GM23248 (cell line): ENCODE measurements around the gene ZNF860. TPM values are rescaled to one million over a fixed set of nuclear protein-coding genes. Genes with fewer than 3 reads are reported as not detected.

ENCODE experiments used
- DNase-seq: peaks from one replicate; pipeline ENCODE4 v3.0.0-alpha.2; 2015
- H2AFZ ChIP-seq: fragments of 200-600 bp; sonication (generic); 2 replicates; pipeline ENCODE4 v1.6.1; 2016; ENCODE audit warnings: antibody characterized with exemption
- H3F3A ChIP-seq: fragments of 200-600 bp; sonication (generic); 2 replicates; pipeline ENCODE4 v1.6.1; 2016; ENCODE audit warnings: mild to moderate bottlenecking, antibody characterized with exemption, mixed run types; ENCODE audit not compliant: insufficient read depth
- H3K27ac ChIP-seq: fragments of 200-600 bp; sonication (generic); 2 replicates; pipeline ENCODE4 v1.5.1; 2016; ENCODE audit warnings: mild to moderate bottlenecking
- H3K27me3 ChIP-seq: fragments of 200-600 bp; sonication (generic); replicated peaks from 2 replicates; pipeline ENCODE4 v1.6.1; 2016; ENCODE audit warnings: mild to moderate bottlenecking; ENCODE audit not compliant: insufficient read depth
- H3K36me3 ChIP-seq: fragments of 200-600 bp; sonication (generic); 2 replicates; pipeline ENCODE4 v1.6.1; 2016; ENCODE audit warnings: low read depth, mild to moderate bottlenecking
- H3K4me1 ChIP-seq: fragments of 200-600 bp; sonication (generic); 2 replicates; pipeline ENCODE4 v1.6.1; 2016; ENCODE audit warnings: mild to moderate bottlenecking; ENCODE audit not compliant: insufficient read depth
- H3K4me2 ChIP-seq: fragments of 200-600 bp; sonication (generic); one replicate; pipeline ENCODE4 v1.6.1; 2016; ENCODE audit warnings: mild to moderate bottlenecking; ENCODE audit not compliant: unreplicated experiment
- H3K4me3 ChIP-seq: fragments of 200-600 bp; sonication (generic); 2 replicates; pipeline ENCODE4 v1.5.1; 2016; ENCODE audit warnings: mild to moderate bottlenecking
- H3K79me2 ChIP-seq: fragments of 200-600 bp; sonication (generic); 2 replicates; pipeline ENCODE4 v1.6.1; 2016; ENCODE audit warnings: mild to moderate bottlenecking; ENCODE audit not compliant: insufficient read depth
- H3K9ac ChIP-seq: fragments of 200-600 bp; sonication (generic); 2 replicates; pipeline ENCODE4 v1.6.1; 2016; ENCODE audit warnings: mild to moderate bottlenecking
- H3K9me2 ChIP-seq: fragments of 200-600 bp; sonication (generic); 2 replicates; pipeline ENCODE4 v1.6.1; 2016; ENCODE audit warnings: mixed run types, mild to moderate bottlenecking, moderate library complexity; ENCODE audit not compliant: insufficient read depth
- H3K9me3 ChIP-seq: fragments of 200-600 bp; sonication (generic); one replicate; pipeline ENCODE4 v1.6.1; 2017; ENCODE audit warnings: low read depth
- H4K20me1 ChIP-seq: fragments of 200-600 bp; sonication (generic); 2 replicates; pipeline ENCODE4 v1.6.0; 2016; ENCODE audit not compliant: insufficient read depth
- EZH2 ChIP-seq: fragments of 200-600 bp; sonication (generic); IDR thresholded peaks from 2 replicates; pipeline ENCODE4 v1.6.1; 2018; ENCODE audit warnings: antibody characterized with exemption, mild to moderate bottlenecking; ENCODE audit not compliant: insufficient read depth, poor library complexity, severe bottlenecking
- EZH2phosphoT487 ChIP-seq: fragments of 200-600 bp; sonication (generic); IDR thresholded peaks from 2 replicates; pipeline ENCODE4 v1.6.1; 2018; ENCODE audit warnings: antibody characterized with exemption, moderate library complexity, mild to moderate bottlenecking, low read depth; ENCODE audit not compliant: insufficient read depth
- WGBS, 2 experiments: methylation state at CpG; one replicate each; pipeline ENCODE4 v1.1.6; 2015 to 2017; ENCODE audit warnings: low lambda C conversion rate in 2 of 2, low coverage in 1 of 2; ENCODE audit errors: missing lambda C conversion rate in 2 of 2; 5-methylcytosine and 5-hydroxymethylcytosine counted together
- in situ Hi-C: fragments of 300-500 bp; cut with MboI; formaldehyde crosslinking; loops from 2 replicates; pipeline ENCODE4 v1.15.0; 2020
- polyA plus RNA-seq: library from polyadenylated mRNA; unstranded; fragments of >200 nt; fragmentation: Nextera tagmentation; extraction: Ambion mirVana; gene quantifications from 2 replicates; pipeline ENCODE4 v1.2.1, GENCODE V29; 2016
- total RNA-seq: library from RNA; depleted of rRNA; stranded (reverse); fragments of >200 nt; shearing (Covaris generic); gene quantifications from 2 replicates; pipeline ENCODE4 v1.2.3, GENCODE V29; 2014

ZNF860 gene
- total and polyA plus RNA-seq, 2 experiments from 2014 or later: 0.08 to 0.43 TPM

DNA sequence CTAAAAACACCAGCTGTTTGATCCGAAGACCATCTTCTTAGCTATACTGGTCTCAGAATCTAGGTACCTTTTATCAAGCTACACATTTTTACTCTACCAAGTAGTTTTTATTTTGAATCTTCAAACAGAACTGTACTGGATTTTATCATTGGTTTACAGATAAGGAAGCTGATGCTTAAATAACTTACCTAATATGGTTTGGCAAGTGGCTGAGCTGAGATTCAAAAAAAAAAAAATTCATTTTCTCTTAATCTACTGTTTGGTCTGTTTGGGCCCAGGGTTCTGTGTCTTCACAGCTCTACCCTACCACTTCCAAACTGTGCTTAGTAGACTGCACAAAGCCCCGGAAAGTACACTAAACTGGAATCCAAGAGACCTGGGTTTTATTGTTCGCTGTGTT is 35.7 kb downstream of the ZNF860 start:
- WGBS, 2 experiments: 75 to 79% methylated on average over 3 of the region's 3 CpGs
- Histone ChIP-seq H3K36me3 (no peaks in the 10 kb centered on the region), H3K9me2 (no peaks in the 10 kb centered on the region), H3K27ac (no peak overlapping the region), H3K9ac (no peak overlapping the region), H3K79me2 (no peaks in the 10 kb centered on the region), H3K4me1 (no peaks in the 10 kb centered on the region), H3K9me3 (no peaks in the 10 kb centered on the region), H4K20me1 (no peaks in the 10 kb centered on the region), H3K27me3 (0 out of 2 replicates have a peak, but pooled peaks cover 6% of the 10 kb centered on the region), H3K4me3 (no peak overlapping the region), H2AFZ (no peak overlapping the region; the same call in 1 of the 2 replicates), H3F3A (no peaks in the 10 kb centered on the region), H3K4me2 (no peak overlapping the region)
- no peak for TF ChIP-seq EZH2
- no peak for TF ChIP-seq EZH2phosphoT487
- in situ Hi-C loops: no loop called here
- DNase-seq: no peak

DNA sequence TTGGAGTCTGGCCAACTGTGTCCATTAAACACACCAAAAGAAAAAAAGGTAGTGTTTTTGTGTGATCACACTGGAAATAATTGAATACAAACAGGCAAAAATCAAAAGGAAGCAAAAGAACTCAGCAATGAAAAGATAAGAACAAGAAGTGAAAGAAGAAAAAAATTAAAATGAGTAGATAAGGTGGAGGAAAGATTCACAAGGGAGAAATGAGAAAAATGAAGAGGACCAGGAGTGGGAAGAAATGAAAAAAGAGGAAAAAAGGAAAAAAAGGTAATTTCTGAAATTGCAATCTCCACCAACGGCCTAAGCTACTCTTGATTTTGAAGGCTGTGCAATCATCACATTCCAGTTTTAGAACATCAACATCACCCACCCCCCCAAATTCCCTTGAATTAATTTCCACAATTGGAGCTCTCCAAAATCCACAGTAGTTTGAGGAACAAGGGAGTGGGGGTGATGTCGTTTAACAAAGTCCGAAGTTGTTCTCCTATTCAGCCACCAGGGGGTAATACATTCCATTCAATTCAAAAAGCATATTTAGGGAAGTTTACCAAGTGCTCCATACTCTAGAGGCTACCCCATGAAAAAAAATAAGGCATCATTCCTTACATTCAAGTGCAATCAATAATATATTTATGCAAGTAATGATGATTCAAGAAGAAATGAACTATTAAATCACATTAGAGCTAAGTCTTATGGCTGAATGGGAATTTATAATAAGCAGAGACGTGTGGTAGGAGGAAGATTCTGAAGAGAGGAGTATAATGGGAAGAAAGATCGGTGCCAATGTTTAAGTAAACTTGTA is 37.4 kb downstream of the ZNF860 start:
- Histone ChIP-seq H3K79me2 (no peaks in the 10 kb centered on the region), H3K4me1 (no peaks in the 10 kb centered on the region), H3K27me3 (0 out of 2 replicates have a peak, but pooled peaks cover 6% of the 10 kb centered on the region), H3K27ac (no peak overlapping the region), H3K4me3 (no peak overlapping the region), H3F3A (no peaks in the 10 kb centered on the region), H3K9me2 (no peaks in the 10 kb centered on the region), H3K9me3 (no peaks in the 10 kb centered on the region), H3K4me2 (no peak overlapping the region), H3K9ac (no peak overlapping the region), H2AFZ (no peak overlapping the region), H3K36me3 (no peaks in the 10 kb centered on the region), H4K20me1 (no peaks in the 10 kb centered on the region)
- WGBS, 2 experiments: 26 to 30% methylated on average over 5 of the region's 5 CpGs
- TF ChIP-seq EZH2 (no peak), EZH2phosphoT487 (no peak)
- in situ Hi-C loops: no loop called here
- peak; percentile 69 for DNase-seq

DNA sequence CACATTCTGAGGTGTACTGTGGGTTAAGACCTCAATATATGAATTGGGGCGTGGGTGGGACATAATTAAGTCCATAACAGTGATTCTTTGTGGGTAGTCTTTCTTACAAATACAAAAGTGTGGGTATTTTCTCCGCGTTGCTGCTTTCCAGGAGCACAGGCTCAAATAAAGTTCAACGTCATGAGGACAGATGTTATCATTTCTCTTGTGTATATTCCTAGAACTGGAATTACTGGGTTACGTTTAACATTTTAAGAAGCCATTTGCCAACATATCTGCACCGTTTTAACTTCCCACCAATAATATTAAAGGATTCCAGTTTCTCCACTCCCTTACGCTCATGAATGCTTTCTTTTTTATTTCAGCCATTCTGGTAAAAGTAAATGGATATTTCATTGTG is 39.6 kb downstream of the ZNF860 start:
- in situ Hi-C loops: no loop called here
- WGBS, 2 experiments: 61 to 69% methylated on average over 7 of the region's 7 CpGs
- H3K4me2 ChIP-seq: no peak overlapping the region
- H3K9ac ChIP-seq: no peak overlapping the region
- H3K79me2 ChIP-seq: no peaks in the 10 kb centered on the region
- H3K36me3 ChIP-seq: no peaks in the 10 kb centered on the region
- no peaks in the 10 kb centered on the region for H4K20me1 ChIP-seq
- no peak overlapping the region for H3K27ac ChIP-seq
- TF ChIP-seq EZH2phosphoT487 (no peak), EZH2 (no peak)
- no peaks in the 10 kb centered on the region for H3K9me3 ChIP-seq
- 0 out of 2 replicates have a peak, but pooled peaks cover 6% of the 10 kb centered on the region for H3K27me3 ChIP-seq
- no peak for DNase-seq
- no peak overlapping the region for H3K4me3 ChIP-seq
- no peaks in the 10 kb centered on the region for H3K9me2 ChIP-seq
- no peaks in the 10 kb centered on the region for H3K4me1 ChIP-seq
- H2AFZ ChIP-seq: no peak overlapping the region
- H3F3A ChIP-seq: no peaks in the 10 kb centered on the region

DNA sequence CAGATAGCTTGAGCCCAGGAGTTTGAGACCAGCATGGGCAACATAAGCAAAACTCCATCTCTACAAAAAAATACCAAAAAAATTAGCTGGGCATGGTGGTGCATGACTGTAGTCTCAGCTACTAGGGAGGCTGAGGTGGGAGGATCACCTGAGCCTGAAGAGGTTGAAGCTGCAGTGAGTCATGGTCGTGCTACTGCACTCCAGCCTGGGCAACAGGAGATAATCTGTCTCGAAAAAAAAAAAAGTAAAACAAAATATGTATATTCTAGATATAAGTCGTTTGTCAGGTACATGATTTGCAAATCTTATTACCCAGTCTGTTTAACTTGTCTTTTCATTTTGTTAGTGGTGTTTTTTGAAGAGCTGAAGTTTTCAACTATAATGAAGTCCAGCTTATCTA is 40.2 kb downstream of the ZNF860 start:
- H3K4me3 ChIP-seq: no peak overlapping the region
- no peak overlapping the region for H3K4me2 ChIP-seq
- H4K20me1 ChIP-seq: no peaks in the 10 kb centered on the region
- no peaks in the 10 kb centered on the region for H3K36me3 ChIP-seq
- no peak for TF ChIP-seq EZH2
- no peak for TF ChIP-seq EZH2phosphoT487
- no peaks in the 10 kb centered on the region for H3K9me3 ChIP-seq
- 0 out of 2 replicates have a peak, but pooled peaks cover 6% of the 10 kb centered on the region for H3K27me3 ChIP-seq
- no peaks in the 10 kb centered on the region for H3K9me2 ChIP-seq
- DNase-seq: no peak
- no peak overlapping the region for H2AFZ ChIP-seq
- H3F3A ChIP-seq: no peaks in the 10 kb centered on the region
- in situ Hi-C loops: no loop called here
- no peak overlapping the region for H3K27ac ChIP-seq
- WGBS, 2 experiments: 33 to 45% methylated on average over 3 of the region's 3 CpGs
- H3K79me2 ChIP-seq: no peaks in the 10 kb centered on the region
- no peak overlapping the region for H3K9ac ChIP-seq
- H3K4me1 ChIP-seq: no peaks in the 10 kb centered on the region
